Limb (tissue), 2 donors: ENCODE data around the gene TSG101.

Source experiments
- DNase-seq, 2 donors: peaks; one replicate each; pipeline ENCODE4 v3.0.0-alpha.2; 2016; ENCODE audit errors: extremely low spot score in 2 of 2

Gene TSG101

DNA sequence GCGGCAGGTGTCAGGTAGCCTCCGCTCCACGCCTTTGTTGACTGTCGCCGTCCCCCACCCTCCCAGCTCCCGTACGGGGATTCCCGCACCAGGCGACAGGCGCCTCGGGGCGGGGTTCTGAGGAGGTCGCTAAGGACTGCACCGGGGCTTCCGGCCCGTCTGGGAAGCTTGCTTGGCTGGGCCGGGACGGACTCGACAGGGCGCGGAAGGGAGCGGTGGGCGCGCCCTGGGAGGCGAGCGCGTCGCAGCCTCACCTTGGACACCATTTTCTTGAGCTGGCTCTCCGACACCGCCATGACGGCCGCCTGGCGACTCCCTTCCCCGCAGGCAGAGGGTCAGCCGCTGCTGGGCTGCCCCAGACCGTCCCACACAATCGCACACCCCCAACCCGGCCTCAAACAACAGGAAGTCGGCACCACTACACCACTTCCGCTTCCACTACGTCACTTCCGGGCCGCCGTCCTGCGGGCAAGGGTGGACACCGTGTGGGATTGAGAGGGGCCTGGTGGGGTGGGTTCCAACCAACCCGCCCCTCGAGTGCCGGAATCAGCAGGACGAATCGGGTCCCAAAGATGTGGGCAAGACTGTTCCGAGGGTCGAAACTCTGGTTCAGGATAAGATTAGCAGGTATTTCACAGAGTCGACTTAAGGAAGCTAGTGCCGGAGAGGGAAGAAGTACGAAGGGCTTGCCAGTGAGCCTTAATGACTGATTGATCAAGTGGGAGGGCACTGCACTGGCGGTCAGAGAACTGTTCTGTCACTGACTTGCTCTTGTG is at the start of gene TSG101:
Gene TSG101, minus strand, starts transcription at position 422 of the 776 bp plus-strand sequence. Its CDS starts 126 bp downstream, at position 296.
- DNase-seq, result peak; percentile 93 to 98

- no peak for DNase-seq
Measured at GRCh38 chr11:18575361-18575760, 48.6 kb upstream of the TSG101 start.

- DNase-seq, result no peak
Measured at GRCh38 chr11:18567081-18567480, 40.3 kb upstream of the TSG101 start.

- no peak for DNase-seq
Measured at GRCh38 chr11:18566406-18566805, 39.7 kb upstream of the TSG101 start.

DNA sequence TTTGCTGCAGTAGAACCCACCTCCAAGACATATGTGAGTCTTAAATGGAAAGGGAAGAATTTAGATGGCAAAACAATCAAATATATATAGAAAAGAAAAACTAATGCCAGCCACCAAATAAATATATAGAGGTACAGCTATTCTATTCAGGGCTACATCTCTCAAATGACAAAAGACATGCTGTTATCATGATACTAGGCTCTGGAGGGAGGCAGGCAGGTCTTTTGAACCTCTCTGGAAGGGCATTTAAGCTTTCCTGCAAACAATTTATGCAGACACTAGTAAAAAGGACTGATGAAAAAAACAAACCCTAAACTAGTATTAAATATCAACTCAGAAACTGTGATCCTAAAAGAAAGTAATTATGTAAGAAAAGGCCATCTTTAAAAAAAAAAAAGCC is 37.4 kb upstream of the TSG101 start:
- DNase-seq, result no peak

DNA sequence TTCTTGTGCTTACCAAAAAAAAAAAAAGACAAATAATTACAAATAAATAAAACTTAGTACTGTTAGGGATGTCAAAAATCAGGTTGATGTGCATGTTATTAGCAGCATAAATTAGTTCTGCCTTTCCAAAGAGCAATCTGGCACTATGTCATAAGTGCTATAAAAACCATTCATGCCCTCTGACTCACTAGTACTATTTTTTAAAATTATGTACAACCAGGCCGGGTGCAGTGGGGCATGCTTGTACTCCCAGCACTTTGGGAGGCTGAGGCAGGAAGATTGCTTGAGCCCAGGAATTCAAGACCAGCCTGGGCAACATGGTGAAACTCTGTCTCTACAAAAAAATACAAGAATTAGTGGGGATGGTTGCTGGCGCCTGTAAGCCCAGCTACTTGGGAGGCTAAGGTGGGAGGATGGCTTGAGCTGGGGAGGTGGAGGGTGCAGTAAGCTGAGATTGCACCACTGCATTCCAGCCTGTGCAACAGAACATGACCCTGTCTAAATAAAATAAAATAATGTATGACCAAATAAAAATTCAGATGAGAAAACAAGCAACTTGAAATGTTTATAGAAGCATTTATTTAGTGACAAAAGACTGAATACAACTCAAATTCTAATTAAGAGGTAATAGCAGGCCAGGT is 36.5 kb upstream of the TSG101 start:
- DNase-seq, result no peak

DNA sequence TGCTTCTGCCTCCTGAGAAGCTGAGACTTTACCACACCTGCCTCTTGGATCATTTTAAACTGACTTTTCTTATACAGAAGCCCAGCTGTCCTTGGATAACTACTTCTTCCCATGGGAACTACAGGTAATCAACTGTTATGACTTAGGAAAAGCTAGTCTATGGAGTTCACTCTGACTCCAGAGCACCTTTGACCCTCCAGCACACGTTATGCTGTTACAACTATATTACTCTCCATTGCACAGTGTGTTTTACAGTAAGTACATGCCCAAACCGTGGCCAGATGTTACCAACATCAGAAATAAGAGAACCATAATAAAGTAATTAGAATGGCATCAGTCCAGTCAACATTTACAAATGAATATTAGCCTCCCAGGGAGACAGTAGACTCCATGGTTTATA is 21.3 kb upstream of the TSG101 start:
- DNase-seq, result no peak

DNA sequence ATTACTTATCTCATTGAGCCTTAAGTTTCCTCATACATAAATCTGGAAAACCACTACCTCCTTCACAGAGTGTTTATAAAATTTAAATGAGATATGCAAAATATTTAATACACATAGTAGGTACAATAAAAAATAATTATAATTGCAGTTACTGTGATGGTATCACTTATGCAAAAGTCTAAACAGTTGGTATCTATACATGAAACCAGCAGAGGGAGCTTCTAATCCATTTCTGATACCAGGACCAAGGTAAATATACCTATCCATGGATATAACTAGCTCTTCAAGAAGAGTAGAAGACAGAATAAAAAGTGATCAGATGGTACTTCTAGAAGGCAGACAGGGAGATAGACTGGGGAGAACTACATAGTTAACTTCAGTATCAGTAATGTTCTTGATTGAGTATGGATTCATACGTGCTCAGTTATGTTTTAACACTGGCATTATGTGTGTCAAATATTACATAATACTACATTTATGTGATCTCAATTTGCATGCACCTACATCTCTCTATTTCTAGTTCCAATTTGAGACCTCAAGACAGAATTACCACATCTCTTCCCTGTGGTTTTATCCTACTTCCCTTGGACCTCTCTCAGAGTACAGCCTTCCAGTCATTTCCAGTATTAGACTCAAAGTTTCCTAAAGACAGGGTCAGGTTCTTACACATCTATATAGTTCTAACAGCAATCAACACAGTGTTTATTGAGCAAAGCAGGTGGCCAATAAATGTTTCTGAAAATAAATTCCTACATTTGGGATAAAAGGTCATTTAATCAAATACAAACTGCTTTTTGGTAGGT is 13.7 kb upstream of the TSG101 start:
- DNase-seq, result peak in 1 of 2 donors; percentile 5

DNA sequence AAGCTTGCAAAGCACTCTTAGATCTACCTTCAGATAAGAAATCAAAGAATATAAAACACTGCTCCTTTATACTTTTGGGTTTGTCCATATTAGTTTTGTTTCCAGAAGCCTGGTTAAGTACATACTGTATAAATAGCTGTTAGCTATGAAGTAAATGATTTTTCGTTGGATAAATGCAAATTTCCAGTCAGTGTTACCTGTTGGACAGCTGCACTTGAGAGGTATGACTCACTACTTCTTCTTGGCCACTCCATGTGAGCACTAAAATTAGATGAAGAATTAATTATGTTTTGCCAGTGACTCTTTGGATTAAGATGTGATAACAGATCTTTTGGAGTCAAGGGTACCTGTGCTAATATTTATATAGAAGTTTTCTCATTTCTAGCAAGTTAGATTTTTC is 9.5 kb upstream of the TSG101 start:
- no peak for DNase-seq

GRCh38 chr11:18534245-18534644 is 7.5 kb upstream of the TSG101 start:
- DNase-seq, result no peak

DNA sequence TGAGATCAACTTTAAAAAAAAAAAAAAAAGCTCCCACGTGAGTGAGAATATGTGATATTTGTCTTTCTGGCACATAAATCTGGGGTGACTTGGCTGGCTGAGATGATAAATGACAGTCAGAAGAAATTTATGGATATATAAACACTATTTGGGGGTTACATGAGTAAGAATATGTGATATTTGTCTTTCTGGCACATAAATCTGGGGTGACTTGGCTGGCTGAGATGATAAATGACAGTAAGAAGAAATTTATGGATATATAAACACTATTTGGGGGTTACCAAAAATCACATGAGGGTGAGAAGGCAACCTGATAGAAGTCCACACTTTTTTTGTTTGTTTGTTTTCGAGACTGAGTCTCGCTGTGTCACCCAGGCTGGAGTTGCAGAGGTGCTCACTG is 6.6 kb upstream of the TSG101 start:
- no peak for DNase-seq

- DNase-seq, result peak in 1 of 2 donors; percentile 2
Measured at GRCh38 chr11:18527512-18527911, 770 bp upstream of the TSG101 start.

GRCh38 chr11:18526130-18526520 is 617 bp downstream of the TSG101 start:
- peak in 1 of 2 donors; percentile 1 for DNase-seq

GRCh38 chr11:18524248-18524647 is 2.5 kb downstream of the TSG101 start:
- DNase-seq, result no peak

GRCh38 chr11:18523084-18523483 is 3.7 kb downstream of the TSG101 start:
- DNase-seq, result no peak

GRCh38 chr11:18522388-18522787 is 4.4 kb downstream of the TSG101 start:
- DNase-seq, result no peak

DNA sequence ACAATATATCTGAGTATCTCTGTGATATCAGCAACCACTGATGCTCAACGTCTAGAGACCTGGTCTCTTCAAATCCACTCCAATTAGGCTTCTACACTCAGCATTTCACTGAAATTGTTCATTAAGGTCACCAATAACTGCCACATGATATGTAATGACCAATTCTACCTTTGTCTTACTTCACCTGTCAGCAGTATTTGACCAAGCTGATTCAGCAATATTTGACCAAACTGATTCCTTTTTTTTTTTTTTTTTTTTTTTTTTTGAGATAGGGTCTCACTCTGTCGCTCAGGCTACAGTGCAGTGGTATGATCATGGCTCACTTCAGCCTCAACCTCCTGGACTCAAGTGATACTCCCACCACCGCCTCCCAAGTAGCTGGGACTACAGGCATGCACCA is 5.6 kb downstream of the TSG101 start:
- DNase-seq, result no peak

DNA sequence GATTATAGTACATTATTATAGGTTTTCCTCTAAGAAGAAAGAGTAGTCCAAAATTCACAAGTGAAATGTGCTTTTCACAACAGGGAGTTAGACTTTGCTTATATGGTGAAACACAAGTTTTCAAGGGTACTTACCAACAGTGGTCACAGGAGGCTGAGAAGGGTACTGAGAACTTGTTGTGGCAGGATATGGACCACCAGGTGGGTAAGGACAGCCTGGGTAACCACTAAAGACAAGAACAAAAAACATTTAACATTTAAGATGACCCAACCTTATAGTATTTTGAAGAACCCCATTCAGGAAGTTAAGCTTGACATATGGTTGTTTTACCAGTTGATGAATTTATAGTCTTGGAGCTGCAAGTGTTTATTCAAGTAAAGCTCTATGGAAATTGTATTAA is 24.4 kb downstream of the TSG101 start:
- no peak for DNase-seq

DNA sequence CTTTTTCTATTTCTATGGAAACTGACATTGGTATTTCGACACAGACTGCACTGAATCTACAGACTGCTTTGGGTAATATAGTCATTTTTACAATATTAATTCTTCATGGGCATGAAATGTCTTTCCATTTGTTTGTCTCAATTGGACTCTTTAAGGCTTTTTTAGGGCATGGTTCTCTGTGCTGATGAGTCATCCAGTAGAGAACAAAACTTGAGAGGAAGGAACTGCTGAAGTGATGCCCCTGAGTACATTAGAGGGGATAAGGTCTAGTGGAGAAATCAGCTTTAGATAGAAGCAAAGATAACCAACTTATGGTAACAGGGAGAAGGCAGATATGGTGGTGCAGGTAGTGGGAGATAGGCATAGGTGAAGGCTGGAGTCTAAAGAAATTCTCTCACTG is 25.1 kb downstream of the TSG101 start:
- no peak for DNase-seq

DNA sequence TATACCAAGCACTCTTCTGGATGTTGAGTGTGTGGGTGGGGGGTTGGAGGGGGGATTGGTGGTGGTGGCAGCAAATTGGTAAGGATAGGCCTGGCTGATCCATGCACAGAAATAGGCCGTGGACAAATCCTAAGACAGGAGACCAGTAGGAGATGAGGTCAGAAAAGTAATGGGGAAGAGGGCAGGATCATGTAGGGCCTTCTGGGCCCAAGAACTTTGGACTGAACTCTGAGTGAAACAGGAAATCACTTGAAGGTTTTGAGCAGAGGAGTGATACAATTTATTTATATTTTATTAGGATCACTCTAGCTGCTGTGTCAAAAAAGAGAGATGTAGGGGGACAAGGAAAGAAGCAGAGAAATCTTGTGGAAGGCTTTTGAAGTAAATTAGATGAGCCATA is 28.7 kb downstream of the TSG101 start:
- DNase-seq, result no peak

DNA sequence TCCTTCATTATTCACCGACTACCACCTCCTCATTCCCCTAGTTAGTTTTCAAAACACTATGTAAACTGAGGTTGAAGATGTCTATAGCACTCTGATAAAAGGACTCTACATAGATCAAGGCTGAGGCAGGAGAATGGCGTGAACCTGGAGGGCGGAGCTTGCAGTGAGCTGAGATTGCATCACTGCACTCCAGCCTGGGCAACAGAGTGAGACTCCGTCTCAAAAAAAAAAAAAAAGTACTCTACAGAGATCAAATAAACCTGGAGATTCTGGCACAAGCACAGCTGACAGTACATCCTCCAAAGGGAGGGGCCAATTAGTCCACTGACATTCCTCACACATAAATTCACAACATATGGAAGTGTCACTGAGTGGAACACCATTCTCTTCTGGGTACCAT is 31.0 kb downstream of the TSG101 start:
- no peak for DNase-seq

DNA sequence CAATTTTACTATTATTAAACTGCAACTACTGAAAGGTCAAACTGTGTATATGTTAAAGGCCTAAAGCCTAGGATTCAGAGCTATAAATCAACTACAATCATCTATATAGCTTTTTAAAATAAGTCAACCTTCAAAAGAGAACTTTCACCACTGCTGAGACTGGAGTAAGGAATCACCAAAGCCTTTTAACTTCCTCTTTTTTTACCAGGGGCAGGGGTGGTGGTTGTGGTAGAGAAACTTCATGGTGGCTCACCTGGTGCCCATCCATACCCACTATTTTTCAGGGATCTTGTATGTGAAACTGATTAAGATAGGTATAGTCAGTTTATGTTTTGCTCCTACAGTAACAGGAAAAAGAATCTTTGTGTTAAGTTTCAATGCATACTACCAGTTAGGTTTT is 31.5 kb downstream of the TSG101 start:
- no peak for DNase-seq
